HG02571 (cell line): Measurements from ENCODE around the gene AKAP9.
"Not testable (repeated sequence)": the region's sequence is repeated elsewhere in the genome, so short reads cannot be mapped to it uniquely, and the experiment has no call there.

ENCODE experiments used
- ATAC-seq: cut with Tn5 transposase; IDR thresholded peaks from one replicate; pipeline ENCODE4 v1.9.1; 2021; ENCODE audit warnings: mild to moderate bottlenecking, moderate library complexity; ENCODE audit not compliant: unreplicated experiment

The AKAP9 gene

GRCh38 chr7:92133133-92133736 is 192.6 kb downstream of the AKAP9 start:
- ATAC-seq, result peak; percentile 16

GRCh38 chr7:92133737-92134270 is 193.1 kb downstream of the AKAP9 start:
- ATAC-seq, result peak; percentile 35

GRCh38 chr7:92134271-92135051 is 193.8 kb downstream of the AKAP9 start, which contains the start of gene CYP51A1:
Gene CYP51A1 (minus strand): TSS chr7:92134477. CDS start chr7:92134364, 113 bp downstream.
- peak; percentile 87 for ATAC-seq

- no peak for ATAC-seq
These were observed 194.6 kb downstream of the AKAP9 start for GRCh38 chr7:92135052-92135889.

GRCh38 chr7:92137557-92137956 is 196.9 kb downstream of the AKAP9 start:
- ATAC-seq, result no peak

GRCh38 chr7:92141161-92141560 is 200.5 kb downstream of the AKAP9 start:
- ATAC-seq, result no peak

- not testable (repeated sequence) for ATAC-seq
These were observed 202.1 kb downstream of the AKAP9 start for GRCh38 chr7:92142791-92143190.

- not testable (repeated sequence) for ATAC-seq
These were observed 202.7 kb downstream of the AKAP9 start for GRCh38 chr7:92143192-92143880.

GRCh38 chr7:92149736-92150239 is 209.1 kb downstream of the AKAP9 start:
- no peak for ATAC-seq

GRCh38 chr7:92150450-92151017 is 209.9 kb downstream of the AKAP9 start:
- ATAC-seq, result no peak

- ATAC-seq, result no peak
These were observed 214.6 kb downstream of the AKAP9 start for GRCh38 chr7:92155108-92155739.

GRCh38 chr7:92156990-92157389 is 216.3 kb downstream of the AKAP9 start:
- no peak for ATAC-seq

- ATAC-seq, result no peak
These were observed 218.3 kb downstream of the AKAP9 start for GRCh38 chr7:92158660-92159575.
